Mononuclear cell (primary cell): ENCODE measurements around the gene CCDC74B. TPM values are rescaled to one million over a fixed set of nuclear protein-coding genes. Genes with fewer than 3 reads are reported as not detected.
"Not testable (repeated sequence)": the region's sequence is repeated elsewhere in the genome, so short reads cannot be mapped to it uniquely, and the experiment has no call there.

Source experiments
- H3K27me3 ChIP-seq: 2 replicates; pipeline ENCODE4 v1.6.0; 2011; ENCODE audit warnings: low read length, control low read depth; ENCODE audit not compliant: insufficient read depth
- H3K4me1 ChIP-seq: 2 replicates; pipeline ENCODE4 v1.5.1; 2011; ENCODE audit warnings: mild to moderate bottlenecking, low read length, control low read depth; ENCODE audit not compliant: insufficient read depth
- H3K4me3 ChIP-seq: 2 replicates; pipeline ENCODE4 v1.5.1; 2011; ENCODE audit warnings: mild to moderate bottlenecking, low read length, moderate library complexity
- H3K9me3 ChIP-seq: 2 replicates; pipeline ENCODE4 v1.5.1; 2011; ENCODE audit warnings: low read depth, mild to moderate bottlenecking, control low read depth, low read length
- total RNA-seq: library from RNA; depleted of rRNA; stranded (reverse); fragments of >200 nt; gene quantifications from one replicate; pipeline ENCODE4 v1.2.3, GENCODE V29; 2012

The CCDC74B gene
- total RNA-seq, 1 donor: 0.10 TPM

DNA sequence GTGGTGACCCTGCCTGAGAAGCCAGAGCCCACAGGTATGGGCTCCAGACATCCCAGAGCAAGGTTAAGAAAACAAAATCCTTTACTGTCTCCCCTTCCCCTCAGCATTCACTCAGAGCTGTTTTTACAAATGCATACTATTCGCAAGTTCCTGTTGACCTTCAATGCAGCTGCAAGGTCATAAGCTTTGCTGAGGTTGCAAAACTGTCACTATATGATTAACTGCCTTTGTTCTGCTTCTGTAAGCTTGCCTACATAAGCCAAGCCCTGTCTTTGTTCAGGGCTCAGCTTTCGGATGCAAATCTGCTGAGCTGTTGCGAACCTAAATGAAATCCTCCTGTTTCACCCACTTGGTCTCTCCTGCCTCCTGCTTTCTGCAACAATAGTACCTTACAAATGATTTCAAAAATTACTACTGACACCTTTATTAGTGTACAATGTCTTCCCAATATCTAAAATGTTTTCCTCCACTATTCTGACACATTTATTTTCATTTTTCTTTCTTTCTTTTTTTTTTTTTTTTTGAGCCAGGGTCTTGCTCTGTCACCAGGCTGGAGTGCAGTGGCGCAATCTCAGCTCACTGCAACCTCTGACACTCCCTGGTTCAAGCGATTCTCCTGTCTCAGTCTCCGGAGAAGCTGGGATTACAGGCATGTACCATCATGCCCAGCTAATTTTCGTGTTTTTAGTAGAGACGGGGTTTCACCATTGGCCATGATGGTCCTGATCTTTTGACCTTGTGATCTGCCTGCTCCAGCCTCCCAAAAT, 42.1 kb downstream of the CCDC74B start:
- not testable (repeated sequence) for H3K9me3 ChIP-seq, H3K27me3 ChIP-seq, H3K4me1 ChIP-seq

More for the DNA sequence above, 42.1 kb downstream of the CCDC74B start:
- not testable (repeated sequence) for H3K4me3 ChIP-seq

Other genes starting within 250 kb of the CCDC74B start
- gene RAB6C, start 165.4 kb downstream of the CCDC74B start, total RNA-seq: 0.10 TPM
- gene POTEF, start 15.9 kb downstream of the CCDC74B start, total RNA-seq: not detected
- 34.6 TPM for gene SMPD4, start 36.5 kb upstream of the CCDC74B start, total RNA-seq
- gene MZT2B, start 37.1 kb upstream of the CCDC74B start, total RNA-seq: 73.1 TPM
- gene TUBA3E, start 53.3 kb upstream of the CCDC74B start, total RNA-seq: not detected
- gene IMP4, start 197.8 kb upstream of the CCDC74B start, total RNA-seq: 55.6 TPM
- gene PTPN18, start 210.9 kb upstream of the CCDC74B start, total RNA-seq: 68.2 TPM